Activated CD4-positive, alpha-beta T cell treated with anti-CD3 and anti-CD28 coated beads, Interleukin-2, amount 10 ng/mL, durations not matched to agents 7 days and 5 days (primary cell): ENCODE data around the gene AMN1. TPM values are rescaled to one million over a fixed set of nuclear protein-coding genes. Genes with fewer than 3 reads are reported as not detected.
"Not testable (repeated sequence)": the region's sequence is repeated elsewhere in the genome, so short reads cannot be mapped to it uniquely, and the experiment has no call there.

ENCODE experiments used
- CTCF ChIA-PET: fragments of 350-600 bp; sonication (Branson Sonifier 250); formaldehyde crosslinking; loops from one replicate; lab custom pipeline; 2021; ENCODE audit warnings: antibody characterized with exemption; lab: Charles Lee
- POLR2A ChIA-PET: fragments of 350-600 bp; sonication (Branson Sonifier 250); formaldehyde crosslinking; loops from one replicate; lab custom pipeline; 2021; ENCODE audit warnings: antibody characterized with exemption; lab: Charles Lee
- DNase-seq: peaks from one replicate; pipeline ENCODE4 v3.0.0-alpha.2; 2020
- H3K27ac Mint-ChIP-seq: one replicate; pipeline ENCODE4 v1.8.0; 2021; ENCODE audit warnings: mild to moderate bottlenecking, moderate library complexity, mixed read lengths
- H3K27me3 Mint-ChIP-seq: one replicate; pipeline ENCODE4 v1.8.0; 2021; ENCODE audit warnings: mixed read lengths
- H3K36me3 Mint-ChIP-seq: one replicate; pipeline ENCODE4 v1.8.0; 2021; ENCODE audit warnings: low read depth, mixed read lengths
- H3K4me1 Mint-ChIP-seq: one replicate; pipeline ENCODE4 v1.8.0; 2021; ENCODE audit warnings: mixed read lengths
- H3K4me3 Mint-ChIP-seq: one replicate; pipeline ENCODE4 v1.8.0; 2021; ENCODE audit warnings: mild to moderate bottlenecking, moderate library complexity, mixed read lengths
- H3K9me3 Mint-ChIP-seq: one replicate; pipeline ENCODE4 v1.8.0; 2021; ENCODE audit warnings: mixed read lengths
- total RNA-seq, 2 experiments: library from RNA; stranded (reverse); gene quantifications; one replicate each; pipeline ENCODE4 v1.2.3, GENCODE V29; 2021

AMN1 gene
- total RNA-seq, 2 experiments from 2014 or later, result 6.1 to 6.6 TPM

DNA sequence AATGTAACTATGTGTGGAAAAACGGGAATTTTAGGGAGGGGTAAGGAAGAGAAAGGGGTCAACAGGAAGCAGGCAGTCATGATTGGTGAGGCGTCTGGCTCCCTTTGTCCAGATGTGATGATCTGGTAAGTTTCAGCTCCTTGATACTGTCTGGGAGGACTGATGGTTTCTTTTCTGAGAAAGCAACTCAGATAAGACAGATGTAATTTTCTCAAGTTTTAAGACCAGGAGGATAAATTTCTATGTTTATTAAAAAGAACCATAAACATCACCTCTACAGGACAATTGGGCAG is 21.9 kb upstream of the AMN1 start:
- no peak for DNase-seq
- H3K27me3 Mint-ChIP-seq, result no peaks in the 10 kb centered on the region
- ChIA-PET POLR2A (no interaction called here), CTCF (no interaction called here)
- H3K9me3 Mint-ChIP-seq, result peaks cover 14% of the 10 kb centered on the region
- H3K4me3 Mint-ChIP-seq, result no peak overlapping the region
- H3K4me1 Mint-ChIP-seq, result peaks cover 40% of the 10 kb centered on the region
- no peak overlapping the region for H3K27ac Mint-ChIP-seq
- H3K36me3 Mint-ChIP-seq, result peaks cover 22% of the 10 kb centered on the region

DNA sequence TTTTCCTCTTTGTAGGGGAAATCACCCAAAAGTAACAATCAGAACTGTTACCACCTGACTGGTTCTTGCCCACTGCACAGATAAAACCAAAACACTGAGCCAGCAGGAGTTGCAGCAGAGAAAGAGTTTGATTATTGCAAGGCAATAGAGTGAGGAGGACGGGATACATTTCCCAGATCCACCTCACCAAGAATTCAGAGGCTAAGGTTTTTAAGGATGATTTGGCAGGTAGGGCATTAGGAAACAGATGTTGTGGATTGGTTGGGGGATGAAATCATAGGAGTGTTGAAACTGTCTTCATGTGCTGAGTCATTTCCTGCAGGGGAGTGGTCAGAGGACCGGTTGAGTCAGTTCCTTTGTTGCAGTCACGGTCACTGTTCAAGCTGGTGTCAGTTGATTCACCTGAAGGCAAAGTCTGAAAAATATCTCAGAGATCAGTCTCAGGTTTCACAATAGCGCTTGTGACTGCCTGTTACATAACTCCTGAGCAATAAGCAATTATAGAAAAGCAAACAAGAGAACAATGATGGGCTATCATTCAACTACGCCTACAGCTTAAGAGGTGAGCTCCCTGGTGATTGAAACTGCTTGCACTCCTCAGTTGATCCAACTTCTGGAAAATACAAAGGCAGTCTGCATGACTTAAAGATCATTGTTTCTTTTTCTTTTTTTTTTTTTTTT is 20.3 kb upstream of the AMN1 start:
- ChIA-PET POLR2A (no interaction called here), CTCF (interaction anchor here (0.7 to 0.9 kb wide), 2 partner anchors 11 to 15 kb away, joined by 3 to 4 read pairs; no protein-coding TSS in a partner anchor)
- peak; percentile 68 for DNase-seq
- Mint-ChIP-seq H3K36me3 (peaks cover 22% of the 10 kb centered on the region), H3K4me3 (no peak overlapping the region), H3K9me3 (peaks cover 17% of the 10 kb centered on the region), H3K27ac (peak overlapping the region; percentile 37), H3K4me1 (peaks cover 43% of the 10 kb centered on the region), H3K27me3 (no peaks in the 10 kb centered on the region)

DNA sequence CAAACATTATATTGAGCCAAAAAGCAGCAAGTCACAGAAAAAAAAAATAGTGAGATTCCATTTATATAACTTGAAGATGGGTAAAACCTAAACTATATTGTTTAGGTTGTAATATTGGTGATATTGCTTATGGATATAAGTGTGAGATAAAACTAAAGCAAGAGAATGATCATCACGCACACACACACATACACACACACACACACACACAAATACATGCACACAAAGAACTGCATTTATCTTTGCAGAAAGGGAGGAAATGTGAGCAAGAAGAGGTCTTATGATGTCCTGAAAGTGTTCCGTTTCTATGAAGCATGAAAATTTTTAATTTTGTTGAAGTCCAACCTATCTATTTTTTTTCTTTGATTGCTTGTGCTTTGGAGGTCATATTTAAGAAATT is 16.4 kb upstream of the AMN1 start:
- ChIA-PET POLR2A (no interaction called here), CTCF (no interaction called here)
- DNase-seq, result no peak
- H3K27me3 Mint-ChIP-seq, result no peaks in the 10 kb centered on the region
- no peak overlapping the region for H3K27ac Mint-ChIP-seq
- no peak overlapping the region for H3K4me3 Mint-ChIP-seq
- H3K36me3 Mint-ChIP-seq, result peaks cover 20% of the 10 kb centered on the region
- peaks cover 49% of the 10 kb centered on the region for H3K4me1 Mint-ChIP-seq
- peaks cover 21% of the 10 kb centered on the region for H3K9me3 Mint-ChIP-seq

DNA sequence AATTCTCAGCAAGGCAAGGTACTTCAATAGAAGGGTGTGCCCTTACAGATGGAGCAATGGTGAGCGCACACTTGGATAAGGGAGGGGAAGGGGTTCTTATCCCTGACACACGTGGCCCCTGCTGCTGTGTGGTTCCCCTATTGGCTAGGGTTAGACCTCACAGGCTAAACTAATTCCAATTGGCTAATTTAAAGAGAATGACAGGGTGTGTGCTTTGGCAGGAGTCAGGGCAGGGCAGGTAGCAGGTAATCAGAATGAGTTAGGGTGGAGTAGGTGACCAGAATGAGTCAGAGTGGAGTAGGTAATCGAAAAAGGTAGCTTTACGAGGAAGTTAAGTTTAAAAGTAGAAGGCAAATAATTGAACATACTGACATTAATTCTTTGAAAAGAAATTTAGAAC is 15.5 kb upstream of the AMN1 start:
- CTCF ChIA-PET, H3K4me3 Mint-ChIP-seq, H3K27me3 Mint-ChIP-seq, DNase-seq, H3K27ac Mint-ChIP-seq: not testable (repeated sequence)
- H3K9me3 Mint-ChIP-seq, result peaks cover 19% of the 10 kb centered on the region
- POLR2A ChIA-PET, result interaction anchor here (0.5 kb wide), 1 partner anchor 12 kb away, joined by 7 read pairs; no protein-coding TSS in a partner anchor
- peaks cover 44% of the 10 kb centered on the region for H3K4me1 Mint-ChIP-seq
- H3K36me3 Mint-ChIP-seq, result peaks cover 16% of the 10 kb centered on the region

DNA sequence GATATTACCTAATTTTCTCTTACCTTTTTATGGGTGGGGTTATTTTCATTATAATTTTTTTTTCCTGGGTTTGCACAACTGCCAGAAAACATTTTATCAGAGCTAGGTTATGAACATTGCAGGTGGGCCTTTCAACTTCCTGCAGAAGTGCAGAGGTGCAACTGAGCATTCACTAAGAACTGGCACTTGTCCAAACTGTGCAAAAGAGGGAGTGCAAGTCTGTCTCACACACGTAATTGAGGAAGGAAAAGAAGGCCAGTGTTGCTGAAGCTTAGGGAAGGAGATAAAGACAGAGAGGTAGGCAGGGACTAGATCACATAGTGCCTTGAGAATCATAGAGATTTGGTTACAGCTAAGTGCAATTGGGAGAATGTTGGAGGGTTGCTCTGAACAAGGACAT is 14.1 kb upstream of the AMN1 start:
- no peaks in the 10 kb centered on the region for H3K27me3 Mint-ChIP-seq
- POLR2A ChIA-PET, result interaction anchor here (0.7 kb wide), 1 partner anchor 69 kb away, joined by 3 read pairs; no protein-coding TSS in a partner anchor
- peaks cover 7% of the 10 kb centered on the region for H3K36me3 Mint-ChIP-seq
- H3K4me1 Mint-ChIP-seq, result peaks cover 38% of the 10 kb centered on the region
- peaks cover 12% of the 10 kb centered on the region for H3K9me3 Mint-ChIP-seq
- no peak overlapping the region for H3K27ac Mint-ChIP-seq
- DNase-seq, result no peak
- no peak overlapping the region for H3K4me3 Mint-ChIP-seq
- CTCF ChIA-PET, result interaction anchor here (1.4 kb wide), 1 partner anchor 14 kb away, joined by 3 read pairs; the partner anchor contains the start of gene AMN1

DNA sequence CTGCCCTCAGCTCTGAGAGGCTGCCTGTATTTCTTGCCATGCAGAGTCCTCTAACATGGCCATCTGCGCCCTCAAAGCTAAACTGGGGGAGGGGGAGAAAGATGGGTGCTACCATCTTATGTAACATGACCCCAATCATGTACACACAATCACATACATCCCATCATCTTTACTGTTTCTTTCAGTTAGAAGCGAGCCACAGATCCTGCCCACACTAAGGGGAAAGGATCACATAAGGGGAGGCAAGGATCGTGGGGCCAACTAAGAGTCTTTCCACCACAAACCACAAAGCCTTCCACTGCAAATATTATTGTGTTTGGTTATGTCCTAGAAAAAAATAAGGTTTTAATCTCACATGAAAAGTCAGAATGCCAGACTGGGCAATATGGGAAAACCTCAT is 11.8 kb upstream of the AMN1 start:
- peaks cover 39% of the 10 kb centered on the region for H3K4me1 Mint-ChIP-seq
- DNase-seq, result no peak
- H3K27me3 Mint-ChIP-seq, result no peaks in the 10 kb centered on the region
- H3K4me3 Mint-ChIP-seq, result no peak overlapping the region
- CTCF ChIA-PET, result interaction anchor here (0.6 kb wide), 1 partner anchor 21 kb away, joined by 3 read pairs; no protein-coding TSS in a partner anchor
- no peak overlapping the region for H3K27ac Mint-ChIP-seq
- peaks cover 8% of the 10 kb centered on the region for H3K36me3 Mint-ChIP-seq
- H3K9me3 Mint-ChIP-seq, result peaks cover 12% of the 10 kb centered on the region
- POLR2A ChIA-PET, result no interaction called here

DNA sequence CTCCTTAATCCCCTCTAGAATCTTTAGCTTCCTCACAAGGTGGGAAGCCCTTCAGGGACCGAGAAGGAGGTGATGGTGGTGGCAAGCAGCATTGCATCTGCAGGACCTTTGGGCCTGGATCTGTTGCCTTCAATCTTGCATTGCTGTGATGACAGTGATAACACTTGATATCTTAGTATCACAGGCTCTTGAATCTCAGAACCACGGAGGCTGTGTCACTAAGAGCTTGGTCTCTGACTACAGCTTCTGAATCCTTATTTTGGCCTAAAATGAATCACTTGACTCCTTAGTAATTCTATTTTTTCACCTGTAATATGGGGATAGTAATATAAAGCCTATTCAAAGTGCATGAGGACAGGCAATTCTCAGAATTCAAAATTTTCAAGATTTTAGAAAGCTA is 8.9 kb upstream of the AMN1 start:
- H3K27me3 Mint-ChIP-seq, result no peaks in the 10 kb centered on the region
- H3K4me3 Mint-ChIP-seq, result no peak overlapping the region
- POLR2A ChIA-PET, result interaction anchor here (0.6 to 0.7 kb wide), 2 partner anchors 10 to 394 kb away, joined by 3 read pairs; no protein-coding TSS in a partner anchor
- DNase-seq, result no peak
- peaks cover 13% of the 10 kb centered on the region for H3K9me3 Mint-ChIP-seq
- peaks cover 15% of the 10 kb centered on the region for H3K36me3 Mint-ChIP-seq
- H3K4me1 Mint-ChIP-seq, result peaks cover 48% of the 10 kb centered on the region
- CTCF ChIA-PET, result interaction anchor here (0.6 to 2.2 kb wide), 5 partner anchors 9 to 225 kb away, joined by 3 to 11 read pairs (median 4); partner anchors contain the start of gene AMN1
- no peak overlapping the region for H3K27ac Mint-ChIP-seq

DNA sequence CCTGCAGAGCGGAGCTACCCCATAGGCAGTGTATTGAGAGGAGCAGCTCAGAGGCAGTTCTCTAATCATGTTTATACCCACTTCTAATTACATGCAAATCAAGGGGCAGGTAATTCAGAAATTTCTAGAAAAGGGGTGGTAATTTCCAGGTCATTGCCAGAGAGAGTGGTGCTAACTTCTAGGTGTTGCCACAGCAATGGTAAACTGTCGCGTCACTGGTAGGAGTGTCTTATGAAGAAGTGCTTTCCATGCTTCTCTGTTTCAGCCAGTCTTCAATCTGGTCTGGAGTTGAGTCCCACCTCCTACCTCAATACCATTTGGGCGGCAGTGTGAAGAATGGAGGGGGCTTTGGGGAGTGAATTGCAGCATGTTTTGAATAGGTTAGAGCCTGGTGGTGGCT is 8.5 kb upstream of the AMN1 start:
- ChIA-PET CTCF (interaction anchor here (0.6 to 1.3 kb wide), 3 partner anchors 12 to 226 kb away, joined by 3 to 4 read pairs (median 3); no protein-coding TSS in a partner anchor), POLR2A (interaction anchor here (0.6 kb wide), 1 partner anchor 10 kb away, joined by 3 read pairs; no protein-coding TSS in a partner anchor)
- DNase-seq, result no peak
- Mint-ChIP-seq H3K27me3 (no peaks in the 10 kb centered on the region), H3K36me3 (peaks cover 15% of the 10 kb centered on the region), H3K4me1 (peaks cover 47% of the 10 kb centered on the region), H3K27ac (peak overlapping the region; percentile 38), H3K4me3 (no peak overlapping the region), H3K9me3 (peaks cover 13% of the 10 kb centered on the region)

DNA sequence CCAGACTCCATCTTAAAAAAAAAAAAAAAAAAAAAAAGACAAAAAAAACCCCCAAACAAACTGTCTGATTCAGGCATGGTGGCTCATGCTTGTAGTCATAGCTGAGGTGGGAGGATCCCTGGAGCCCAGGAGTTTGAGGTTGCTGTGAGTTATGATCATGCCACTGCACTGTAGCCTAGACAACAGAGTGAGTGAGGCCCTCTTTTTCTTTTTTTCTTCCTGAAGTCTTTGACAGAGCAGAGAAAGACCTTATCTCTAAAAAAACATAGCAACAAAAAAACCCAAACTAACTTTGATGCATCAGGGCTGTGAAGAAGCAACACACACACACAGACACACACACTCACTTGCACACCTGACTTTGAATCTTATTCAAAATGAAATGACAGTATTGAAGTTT is 7.7 kb upstream of the AMN1 start:
- ChIA-PET CTCF (interaction anchor here (0.7 kb wide), 1 partner anchor 138 kb away, joined by 4 read pairs; no protein-coding TSS in a partner anchor), POLR2A (no interaction called here)
- H3K9me3 Mint-ChIP-seq, result peaks cover 19% of the 10 kb centered on the region
- peaks cover 21% of the 10 kb centered on the region for H3K36me3 Mint-ChIP-seq
- H3K27ac Mint-ChIP-seq, result peak overlapping the region; percentile 73
- H3K27me3 Mint-ChIP-seq, result no peaks in the 10 kb centered on the region
- DNase-seq, result peak; percentile 57
- H3K4me3 Mint-ChIP-seq, result no peak overlapping the region
- peaks cover 53% of the 10 kb centered on the region for H3K4me1 Mint-ChIP-seq

DNA sequence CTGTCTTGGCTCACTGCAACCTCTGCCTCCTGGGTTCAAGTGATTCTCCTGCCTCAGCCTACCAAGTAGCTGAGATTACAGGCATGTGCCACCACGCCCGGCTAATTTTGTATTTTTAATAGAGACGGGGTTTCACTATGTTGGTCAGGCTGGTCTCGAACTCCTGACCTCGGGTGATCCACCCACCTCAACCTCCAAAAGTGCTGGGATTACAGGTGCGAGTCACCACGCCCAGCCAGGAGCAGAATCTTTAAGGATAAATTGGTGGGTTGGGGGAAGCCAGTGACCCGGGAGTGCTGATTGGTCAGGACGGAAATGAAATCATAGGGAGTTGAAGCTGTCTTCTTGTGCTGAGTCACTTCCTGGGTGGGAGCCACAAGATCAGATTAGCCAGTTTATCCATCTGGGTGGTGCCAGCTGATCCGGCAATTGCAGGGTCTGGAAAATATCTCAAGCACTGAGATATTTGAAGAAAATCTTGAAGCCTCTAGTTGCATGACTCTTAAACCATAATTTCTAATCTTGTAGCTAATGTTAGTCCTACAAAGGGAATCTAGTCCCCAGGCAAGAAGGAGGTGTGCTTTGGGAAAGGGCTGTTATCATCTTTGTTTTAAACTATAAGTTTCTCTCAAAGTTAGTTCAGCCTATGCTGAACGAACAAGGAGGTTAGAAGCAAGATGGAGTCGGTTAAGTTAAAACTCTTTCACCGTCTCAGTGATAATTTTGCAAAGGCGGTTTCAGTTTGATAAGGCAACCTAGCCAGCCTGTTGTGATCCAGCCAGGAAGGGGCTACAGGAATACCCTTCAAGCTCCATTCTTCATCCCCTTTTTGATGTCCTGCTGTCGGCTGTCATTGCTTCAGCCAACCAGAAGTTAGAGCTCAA is 5.0 kb upstream of the AMN1 start:
- DNase-seq, result peak; percentile 19
- H3K4me3 Mint-ChIP-seq, H3K27me3 Mint-ChIP-seq, POLR2A ChIA-PET: not testable (repeated sequence)
- H3K27ac Mint-ChIP-seq, result peak overlapping the region; percentile 86
- CTCF ChIA-PET, result interaction anchor here (0.6 to 1.6 kb wide), 7 partner anchors 11 to 970 kb away, joined by 3 to 4 read pairs (median 3); no protein-coding TSS in a partner anchor
- peaks cover 58% of the 10 kb centered on the region for H3K4me1 Mint-ChIP-seq
- H3K36me3 Mint-ChIP-seq, result peaks cover 38% of the 10 kb centered on the region
- peaks cover 24% of the 10 kb centered on the region for H3K9me3 Mint-ChIP-seq

DNA sequence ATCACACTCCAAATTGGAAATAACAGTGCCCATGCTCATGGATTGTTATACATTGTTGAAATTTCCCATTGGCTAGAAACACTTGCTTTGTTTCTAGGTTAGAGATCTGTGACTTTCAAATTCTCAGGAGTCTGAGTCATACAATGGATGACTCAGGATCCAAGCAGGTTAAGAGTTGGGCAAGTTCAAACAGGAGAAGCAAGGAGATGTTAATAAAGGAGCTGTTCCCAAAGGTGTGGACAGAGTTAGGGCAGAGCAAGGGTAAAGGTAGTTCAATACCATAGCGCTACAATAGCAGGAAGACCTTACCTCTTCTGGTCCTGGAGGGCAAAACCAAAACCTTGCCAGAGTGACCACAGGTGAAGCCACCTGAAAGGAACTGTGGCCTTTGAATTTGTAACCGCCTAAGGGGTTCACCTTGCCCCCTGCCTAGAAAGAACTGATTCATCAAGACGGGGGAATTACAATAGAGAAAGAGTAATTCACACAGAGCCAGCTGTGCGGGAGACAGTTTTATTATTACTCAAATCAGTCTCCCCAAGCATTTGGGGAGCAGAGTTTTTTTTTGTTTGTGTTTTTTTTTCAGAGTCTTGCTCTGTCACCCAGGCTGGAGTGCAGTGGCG is 4.2 kb upstream of the AMN1 start:
- Mint-ChIP-seq H3K27me3 (no peaks in the 10 kb centered on the region), H3K9me3 (peaks cover 24% of the 10 kb centered on the region), H3K36me3 (peaks cover 38% of the 10 kb centered on the region), H3K4me1 (peaks cover 56% of the 10 kb centered on the region), H3K4me3 (no peak overlapping the region), H3K27ac (peak overlapping the region; percentile 86)
- CTCF ChIA-PET, result interaction anchor here (0.7 to 1.8 kb wide), 6 partner anchors 10 to 306 kb away, joined by 3 to 6 read pairs (median 4); no protein-coding TSS in a partner anchor
- POLR2A ChIA-PET, result no interaction called here
- peak; percentile 10 for DNase-seq

DNA sequence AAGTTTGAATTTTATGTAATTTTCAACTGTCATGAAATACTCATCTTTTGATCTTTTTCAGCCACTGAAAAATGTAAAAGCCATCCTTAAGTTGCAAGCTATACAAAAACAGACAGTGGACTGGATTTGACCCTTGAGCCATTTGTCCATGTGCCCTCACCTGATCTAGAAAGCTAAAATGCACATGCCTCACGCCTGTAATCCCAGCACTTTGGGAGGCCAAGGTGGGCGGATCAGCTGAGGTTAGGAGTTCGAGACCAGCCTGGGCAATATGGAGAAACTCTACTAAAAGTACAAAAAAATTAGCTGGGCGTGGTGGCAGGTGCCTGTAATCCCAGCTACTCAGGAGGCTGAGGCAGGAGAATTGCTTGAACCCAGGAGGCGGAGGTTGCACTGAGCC is 2.4 kb upstream of the AMN1 start:
- DNase-seq, H3K27ac Mint-ChIP-seq, H3K27me3 Mint-ChIP-seq, H3K4me3 Mint-ChIP-seq, POLR2A ChIA-PET: not testable (repeated sequence)
- peaks cover 47% of the 10 kb centered on the region for H3K36me3 Mint-ChIP-seq
- H3K4me1 Mint-ChIP-seq, result peaks cover 55% of the 10 kb centered on the region
- peaks cover 30% of the 10 kb centered on the region for H3K9me3 Mint-ChIP-seq
- CTCF ChIA-PET, result interaction anchor here (1.1 to 1.8 kb wide), 3 partner anchors 8 to 78 kb away, joined by 3 to 6 read pairs (median 5); no protein-coding TSS in a partner anchor
